Stimulated activated CD4-positive, alpha-beta T cell treated with anti-CD3 and anti-CD28 coated beads, TNF-alpha, amount 100 ng/mL, for 1 hour (primary cell): ENCODE data around the gene KCNJ9.
"Not testable (repeated sequence)": the region's sequence is repeated elsewhere in the genome, so short reads cannot be mapped to it uniquely, and the experiment has no call there.

ENCODE experiments used
- DNase-seq, 3 donors: peaks; one replicate each; pipeline ENCODE4 v3.0.0-alpha.2; 2020; ENCODE audit warnings: low read depth in 3 of 3, low spot score in 1 of 3

Gene KCNJ9

DNA sequence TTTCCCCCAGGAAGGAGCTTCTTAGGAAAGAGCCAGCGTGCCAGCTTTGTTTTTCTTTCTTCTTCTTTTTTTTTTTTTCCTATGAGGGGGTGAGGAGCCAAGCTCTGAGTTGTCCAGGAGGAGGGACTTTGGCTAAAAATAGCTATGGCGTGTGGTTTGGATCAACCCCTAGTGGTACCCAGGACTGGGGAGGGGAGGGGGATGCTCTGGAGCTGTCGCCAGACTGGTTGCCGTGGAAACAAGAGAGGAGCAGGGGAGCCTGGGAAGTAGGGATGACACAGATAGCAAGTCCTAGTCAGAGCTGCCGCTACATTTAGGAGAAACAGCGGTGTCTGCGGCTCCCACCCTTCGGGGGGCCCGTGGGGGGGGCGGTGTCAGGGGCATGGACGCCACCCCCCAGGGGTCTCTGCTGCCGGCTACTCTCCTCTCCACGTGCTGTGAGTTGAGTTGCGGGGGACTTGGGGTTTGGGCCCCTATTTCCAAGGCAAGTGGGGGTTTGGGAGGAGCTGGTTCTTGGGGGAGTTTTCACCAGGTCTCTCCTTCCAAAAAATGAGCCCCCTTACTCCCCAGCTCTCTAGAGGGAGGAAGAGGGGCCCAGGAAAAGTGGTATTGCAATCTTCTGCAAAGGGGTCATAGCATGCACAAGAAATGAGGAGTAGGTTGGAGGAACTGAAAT lies at the start of gene KCNJ9:
Gene KCNJ9 (plus strand): TSS at position 278 of the 676 bp plus-strand sequence. CDS start 2,493 bp downstream, outside the sequence.
- no peak for DNase-seq

DNA sequence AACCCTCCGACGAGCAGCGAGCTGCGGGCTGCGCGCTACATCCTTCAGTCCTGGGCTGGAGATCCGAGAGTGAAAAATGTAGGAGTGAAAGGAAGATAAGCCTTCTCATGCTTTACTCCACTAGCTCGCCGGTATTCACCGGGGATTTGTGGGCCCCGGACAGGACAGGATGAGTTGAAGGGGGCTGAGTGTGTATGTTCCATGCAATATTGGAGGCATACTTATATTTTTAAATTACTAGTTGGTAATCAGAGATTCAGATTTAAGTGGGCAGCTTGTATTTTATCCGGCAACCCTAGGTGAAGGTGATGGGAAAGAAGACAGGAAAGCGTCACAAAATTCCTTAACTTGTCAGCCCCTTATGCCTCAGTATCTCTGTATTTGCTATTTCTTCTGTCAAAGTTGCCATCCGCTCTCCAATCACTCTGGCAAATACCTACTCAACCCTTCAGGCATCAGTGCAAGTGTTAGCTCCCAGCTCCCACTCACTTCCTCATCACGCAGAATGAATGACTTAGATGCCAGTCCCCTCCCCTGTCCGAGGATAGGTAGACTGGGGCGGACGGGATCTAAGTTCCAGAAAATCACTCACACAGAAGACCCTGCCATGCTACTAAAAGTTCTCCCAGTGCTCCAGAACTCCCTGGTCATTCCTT lies 49.0 kb upstream of the KCNJ9 start:
- DNase-seq = no peak

DNA sequence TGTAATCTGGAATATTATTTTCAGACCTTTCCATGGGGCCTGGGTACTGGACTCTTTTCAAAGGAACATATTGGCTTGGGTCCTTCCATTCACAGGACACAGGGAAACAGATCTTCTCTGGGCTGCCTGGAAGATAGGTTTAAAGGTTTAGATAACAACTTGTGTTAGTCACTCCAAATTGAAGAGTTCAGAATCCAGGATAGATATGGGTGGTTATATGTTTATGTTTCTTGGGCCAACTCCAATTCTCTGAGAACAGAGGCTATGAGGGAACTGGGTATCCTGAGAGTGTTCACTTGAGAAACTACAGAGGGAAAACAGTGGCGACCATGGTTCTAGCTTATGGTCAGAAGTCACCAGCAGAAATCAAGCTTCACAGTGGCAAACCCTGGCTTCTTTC lies 40.9 kb upstream of the KCNJ9 start:
- DNase-seq = no peak

DNA sequence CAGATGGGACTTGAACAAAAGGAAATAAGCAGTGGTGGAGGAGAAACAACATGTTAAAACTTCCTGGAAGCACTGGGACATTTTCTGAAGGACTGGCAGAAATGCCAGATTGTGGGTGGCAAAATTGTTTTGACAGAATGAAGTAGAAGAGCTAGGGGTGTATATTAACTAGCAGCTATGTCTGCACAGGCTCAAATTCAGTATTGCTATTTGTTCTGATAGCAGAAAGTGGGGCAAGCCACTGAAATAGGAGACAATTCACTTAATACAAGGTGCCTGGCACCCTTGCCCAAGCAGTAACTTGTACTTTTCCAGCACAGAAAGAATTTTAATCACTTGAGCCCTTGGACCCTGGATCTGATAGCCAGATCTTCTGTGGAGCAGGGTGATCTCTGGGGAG lies 37.8 kb upstream of the KCNJ9 start:
- no peak for DNase-seq

DNA sequence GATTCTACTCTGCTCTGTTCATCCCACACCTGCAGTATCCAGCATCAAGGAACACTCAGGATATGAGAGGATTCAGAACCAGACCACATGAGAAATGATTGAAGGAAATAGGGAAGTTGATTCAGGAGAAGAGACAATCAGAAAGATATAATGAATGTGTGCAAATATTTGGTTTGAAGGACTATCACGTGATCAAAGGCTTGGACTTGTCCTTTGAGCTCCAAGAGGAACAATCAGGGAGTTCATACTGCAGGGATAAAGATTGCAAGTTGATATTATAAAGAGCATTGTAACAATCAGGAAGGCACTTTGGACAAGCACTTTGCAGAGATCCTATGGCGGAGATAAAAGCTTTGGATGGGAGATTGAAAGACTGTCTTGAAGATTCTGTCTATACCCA lies 35.7 kb upstream of the KCNJ9 start:
- DNase-seq = no peak

DNA sequence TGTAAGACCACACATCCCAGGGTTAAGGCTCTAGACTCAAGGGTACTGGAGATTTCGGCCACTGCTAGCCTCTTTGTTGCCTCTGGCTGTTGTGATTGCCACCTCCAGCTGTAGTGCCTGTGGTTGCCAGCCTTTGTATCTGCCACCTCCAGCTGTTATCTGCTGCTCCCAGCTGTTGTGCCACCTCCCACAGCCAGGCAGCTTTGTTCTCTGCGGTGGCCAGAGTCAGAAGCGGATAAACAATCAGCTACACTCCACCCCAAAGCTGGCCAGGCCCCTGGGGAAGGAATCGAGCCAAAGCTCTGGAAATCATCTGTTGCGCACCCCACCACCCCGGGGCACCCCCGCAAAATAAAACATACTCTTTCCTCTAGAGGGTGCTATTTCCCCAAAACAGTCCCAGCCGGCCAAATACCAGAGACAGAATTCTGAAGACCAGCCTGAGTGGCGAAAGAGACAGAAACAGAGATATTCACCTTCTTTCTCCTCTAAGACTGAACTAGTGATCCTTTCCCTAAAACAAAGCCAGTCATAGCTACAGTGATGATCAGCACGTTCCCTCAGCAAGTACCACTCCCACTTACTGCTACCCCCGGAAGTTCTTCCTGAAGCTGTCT lies 34.7 kb upstream of the KCNJ9 start:
- DNase-seq = peak in 1 of 3 donors; percentile 9

DNA sequence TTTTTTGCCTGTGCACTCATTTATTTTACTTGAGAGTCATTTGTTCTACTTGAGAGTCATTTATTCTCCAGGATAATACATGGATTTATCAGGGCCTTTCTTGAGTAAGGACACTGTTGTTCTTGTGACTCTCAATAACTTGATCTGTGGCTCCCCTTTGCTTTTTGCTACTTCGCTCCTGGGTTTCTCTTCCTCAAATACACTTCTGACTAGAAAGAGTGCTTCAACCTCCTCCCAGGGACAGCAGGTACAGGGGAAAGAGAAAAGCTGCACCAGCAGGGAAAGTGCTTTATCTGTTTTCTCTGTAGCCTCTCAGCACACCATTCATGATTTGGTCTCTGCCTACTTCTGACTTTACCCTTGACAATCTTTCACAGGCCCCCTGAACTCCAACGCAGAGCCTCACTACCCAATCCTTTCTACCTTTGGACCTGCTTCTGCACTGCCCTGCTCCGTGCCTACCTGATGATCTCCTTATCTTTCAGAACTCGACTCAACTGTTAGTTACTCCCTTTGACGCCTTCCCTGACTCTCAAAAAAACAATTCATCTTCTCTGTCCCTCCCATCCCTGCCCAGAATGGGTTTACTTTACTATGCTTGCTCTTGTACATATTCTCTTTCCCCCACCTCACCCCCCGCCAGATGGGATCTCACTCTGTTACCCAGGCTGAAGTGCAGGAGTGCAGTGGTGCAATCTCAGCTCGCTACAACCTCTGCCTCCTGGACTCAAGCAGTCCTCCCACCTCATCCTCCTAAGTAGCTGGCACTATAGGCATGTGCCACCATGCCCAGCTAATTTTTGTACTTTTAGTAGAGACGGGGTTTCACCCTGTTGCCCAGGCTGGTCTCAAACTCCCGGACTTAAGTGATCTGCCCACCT lies 34.0 kb upstream of the KCNJ9 start:
- no peak for DNase-seq

DNA sequence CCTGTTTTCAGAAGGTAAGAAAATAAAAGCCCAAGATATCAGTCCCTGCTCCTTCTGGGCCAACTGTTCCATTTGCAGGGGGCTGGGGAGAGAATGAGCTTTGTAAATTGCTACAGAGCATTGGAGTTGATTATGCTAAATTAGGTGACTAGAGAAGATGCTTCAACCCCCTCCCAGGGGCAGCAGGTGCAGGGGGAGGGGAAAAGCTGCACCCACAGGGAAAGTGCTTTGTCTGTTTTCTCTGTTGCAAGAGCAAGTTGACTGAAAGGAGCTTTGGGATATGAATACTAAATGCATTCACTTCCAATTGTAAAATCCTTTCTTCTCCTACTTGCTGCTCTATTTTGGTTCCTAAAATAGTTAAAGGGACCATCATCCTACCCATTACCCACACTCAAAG lies 33.0 kb upstream of the KCNJ9 start:
- no peak for DNase-seq

DNA sequence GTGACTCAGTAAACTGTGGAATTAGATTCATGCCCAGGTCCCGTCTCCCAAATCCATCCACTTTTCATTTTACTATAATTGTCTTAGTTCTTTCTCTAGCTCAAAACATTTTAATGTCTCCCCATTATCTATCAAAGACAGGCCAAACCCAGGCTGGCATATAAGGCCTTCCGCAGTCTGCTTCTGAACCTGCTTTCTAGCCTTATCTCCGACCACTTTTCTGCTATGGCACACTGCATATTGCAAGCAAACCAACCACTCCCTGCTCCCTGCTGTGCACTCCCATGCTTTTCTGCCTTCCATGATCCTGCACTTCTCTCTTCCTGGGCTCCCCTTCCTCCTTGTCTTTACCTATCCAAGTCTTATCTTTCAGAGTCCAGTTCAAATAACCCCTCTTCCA lies 32.2 kb upstream of the KCNJ9 start:
- DNase-seq = no peak

DNA sequence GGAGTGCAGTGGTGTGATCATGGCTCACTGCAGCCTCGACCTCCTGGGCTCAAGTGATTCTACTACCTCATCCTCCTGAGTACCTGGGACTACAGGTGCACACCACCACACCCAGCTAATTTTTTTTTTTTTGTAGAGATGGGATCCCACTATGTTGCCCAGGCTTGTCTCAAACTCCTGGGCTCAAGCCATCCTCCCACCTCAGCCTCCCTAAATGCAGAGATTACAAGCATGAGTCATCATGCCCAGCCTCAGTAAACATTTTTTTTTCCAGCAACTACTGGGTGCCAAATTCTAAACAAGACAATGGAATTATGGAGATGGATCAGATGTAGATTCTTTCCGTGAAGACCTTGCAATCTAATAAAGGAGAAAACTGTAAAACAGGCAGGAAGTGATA lies 31.2 kb upstream of the KCNJ9 start:
- DNase-seq = not testable (repeated sequence)

DNA sequence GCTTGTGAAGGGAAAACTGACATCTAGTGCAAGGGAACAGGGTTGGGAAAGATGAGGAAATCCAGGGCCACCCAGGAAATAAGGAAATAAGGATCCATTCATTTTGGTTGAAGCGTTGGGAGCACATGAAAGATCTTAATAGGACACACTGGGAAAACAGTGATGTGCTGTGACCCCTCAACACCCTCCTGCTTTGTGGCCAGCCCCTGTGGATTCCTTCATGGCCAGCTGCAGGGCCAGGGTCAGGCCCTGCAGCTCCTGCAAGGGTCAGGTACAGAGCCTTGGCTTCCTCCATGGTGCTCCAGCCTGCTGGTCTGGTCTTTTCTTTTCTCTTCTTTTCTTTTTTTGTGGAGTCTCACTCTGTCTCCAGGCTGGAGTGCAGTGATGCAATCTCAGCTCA lies 30.7 kb upstream of the KCNJ9 start:
- DNase-seq = no peak

DNA sequence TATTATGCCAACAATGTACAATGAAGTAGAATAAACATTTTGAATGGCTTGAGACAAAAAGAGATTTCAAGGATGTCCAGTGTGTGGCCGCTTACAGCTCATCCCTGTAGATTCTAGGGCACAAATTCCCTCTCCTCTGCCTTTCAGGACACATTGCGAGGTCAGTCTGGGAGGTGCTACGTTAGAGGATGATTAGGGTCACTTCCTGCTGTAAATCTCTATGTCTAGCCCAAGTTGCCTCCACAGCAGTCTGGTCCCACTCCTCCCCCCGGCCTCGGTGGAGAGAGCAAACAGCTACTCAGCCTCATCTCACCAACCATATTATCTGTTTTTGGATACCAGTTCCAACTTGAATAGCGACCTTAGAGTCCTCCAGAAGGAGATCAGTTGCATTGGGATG lies 28.4 kb upstream of the KCNJ9 start:
- DNase-seq = no peak

DNA sequence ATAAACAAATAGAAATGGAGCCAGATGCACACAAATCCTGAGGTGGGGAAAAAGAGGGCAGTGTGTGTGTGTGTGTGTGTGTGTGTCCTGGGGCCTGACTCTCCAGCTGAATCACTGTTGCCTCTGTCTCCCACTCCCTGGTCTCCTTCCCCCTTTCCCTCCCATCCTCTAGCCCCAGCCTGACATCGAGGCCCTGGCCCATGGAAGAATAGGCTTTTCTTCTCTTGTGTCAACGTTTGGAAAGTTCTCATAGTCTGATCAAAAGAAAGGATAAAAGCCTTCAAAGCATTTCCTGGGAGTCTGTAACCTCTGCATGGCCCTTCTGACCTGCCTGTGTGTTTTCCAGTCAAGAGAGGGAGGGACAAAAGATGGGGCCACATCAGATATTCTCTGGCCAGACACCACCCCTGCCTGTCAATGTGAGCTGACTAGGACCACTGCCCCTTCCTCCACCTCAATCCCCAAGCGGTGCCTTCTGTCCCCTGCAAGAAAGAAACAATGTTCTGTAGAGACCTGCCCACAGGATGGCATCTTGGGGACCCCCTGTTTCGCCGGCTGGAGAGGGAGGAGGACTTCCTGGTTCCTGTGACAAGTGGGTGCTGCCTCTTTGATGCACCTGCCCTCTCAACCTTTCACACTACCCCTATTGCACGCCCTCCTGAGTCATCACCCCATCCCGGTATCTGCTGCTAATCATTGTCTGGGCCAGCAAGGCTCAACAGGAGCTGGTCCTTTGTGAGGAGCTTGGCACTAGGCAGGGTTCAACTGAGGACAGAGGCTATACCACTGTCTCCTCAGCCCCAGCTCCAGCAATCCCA lies 27.6 kb upstream of the KCNJ9 start:
- no peak for DNase-seq

DNA sequence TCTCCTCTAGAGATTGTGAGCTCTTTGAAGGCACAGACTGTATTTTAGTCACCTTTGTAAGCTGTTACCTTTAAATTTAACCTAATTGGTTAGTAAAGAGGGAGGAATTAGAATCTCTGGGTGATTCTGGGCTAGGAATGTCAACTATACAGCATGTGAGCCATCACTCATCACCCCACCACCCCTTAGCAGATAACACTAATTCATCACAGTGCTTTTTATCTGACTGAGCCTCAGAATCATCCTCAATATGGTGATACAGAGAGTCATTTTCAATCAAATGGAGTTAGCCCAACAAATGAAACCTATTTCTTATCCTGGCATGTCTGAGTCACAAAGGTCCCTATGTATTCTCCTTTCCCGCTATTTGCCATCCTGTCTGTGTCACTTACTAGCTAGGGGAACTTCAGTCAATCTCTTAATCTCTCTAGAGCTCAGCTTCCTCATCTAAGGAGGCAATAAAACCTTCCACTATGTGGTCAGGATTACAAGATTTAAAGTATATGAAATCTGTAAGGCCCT lies 24.6 kb upstream of the KCNJ9 start:
- no peak for DNase-seq

DNA sequence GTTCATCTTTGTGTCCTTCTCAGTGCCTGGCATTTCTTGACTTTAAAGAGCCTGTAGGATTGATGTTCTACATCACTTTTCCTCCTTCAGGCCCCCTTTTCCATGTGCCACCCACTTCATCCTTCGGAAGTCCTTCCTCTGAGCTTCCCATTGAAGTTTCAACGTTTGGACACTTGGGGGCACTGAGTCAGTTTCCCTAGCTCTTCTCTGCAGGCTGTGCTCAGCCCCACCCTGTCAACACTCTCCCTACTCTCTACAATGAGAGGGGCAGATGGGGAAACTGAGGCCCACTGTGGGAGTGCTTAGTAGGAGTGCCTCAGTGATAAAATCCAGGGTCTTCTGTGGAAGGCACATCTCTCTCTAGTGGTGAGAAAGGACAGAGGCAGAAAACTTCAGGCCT lies 23.3 kb upstream of the KCNJ9 start:
- no peak for DNase-seq

DNA sequence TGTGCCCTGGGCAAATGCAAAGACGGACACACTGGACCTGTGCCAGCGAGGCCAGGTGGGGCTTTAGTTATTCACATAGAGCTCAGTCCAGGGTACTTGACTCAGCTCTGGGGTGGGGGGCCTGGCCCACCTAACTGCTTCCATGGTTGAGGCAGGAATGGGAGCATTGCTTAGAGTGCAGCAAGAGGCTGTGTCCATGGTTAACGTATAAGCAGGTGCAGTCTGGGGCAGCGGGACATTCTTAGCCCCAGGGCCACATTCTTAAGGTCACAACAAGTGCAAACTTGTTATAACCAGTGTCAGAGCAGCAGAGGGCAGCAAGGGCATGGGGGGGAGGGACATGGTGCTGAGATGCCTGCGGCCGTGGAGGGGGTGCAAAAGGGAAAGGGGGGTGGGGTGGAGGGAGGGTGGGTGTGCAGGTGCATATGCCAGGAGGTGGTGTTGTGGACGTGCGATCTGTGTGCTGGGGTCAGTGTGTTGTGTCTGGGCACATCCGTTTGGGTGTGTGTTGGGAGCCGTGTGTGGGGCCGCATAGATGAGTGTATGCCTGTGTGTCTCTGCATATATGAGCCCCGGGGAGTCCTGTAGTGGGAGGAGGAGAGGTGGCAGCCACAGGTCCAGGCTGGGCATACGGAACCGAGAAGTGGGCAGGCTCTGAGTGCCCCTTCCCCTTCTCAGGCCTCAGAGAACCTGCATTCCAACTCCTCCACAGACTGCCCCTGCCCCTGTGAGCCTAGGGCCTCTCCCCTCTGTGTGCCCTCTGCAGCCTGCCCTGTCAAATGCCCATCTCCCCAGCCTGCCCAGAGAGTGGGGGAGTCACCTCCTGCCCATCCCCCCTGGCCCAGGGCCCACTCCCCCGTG lies 19.7 kb upstream of the KCNJ9 start:
- DNase-seq = no peak

DNA sequence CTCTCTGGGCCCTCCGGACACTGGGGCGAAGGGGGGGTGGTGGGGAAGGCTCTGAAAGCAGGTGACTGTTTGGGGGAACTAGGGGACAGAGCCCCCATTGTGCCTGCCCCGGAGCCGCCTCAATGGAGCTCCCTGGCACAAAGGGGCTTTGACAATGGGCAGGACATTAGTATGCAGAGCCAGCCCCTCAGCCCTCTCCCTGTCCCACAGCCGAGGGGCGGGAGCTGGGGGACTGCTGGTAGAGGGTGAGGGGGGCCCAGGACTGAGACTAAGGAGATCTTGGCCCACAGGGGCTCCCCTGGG lies 19.2 kb upstream of the KCNJ9 start:
- no peak for DNase-seq

DNA sequence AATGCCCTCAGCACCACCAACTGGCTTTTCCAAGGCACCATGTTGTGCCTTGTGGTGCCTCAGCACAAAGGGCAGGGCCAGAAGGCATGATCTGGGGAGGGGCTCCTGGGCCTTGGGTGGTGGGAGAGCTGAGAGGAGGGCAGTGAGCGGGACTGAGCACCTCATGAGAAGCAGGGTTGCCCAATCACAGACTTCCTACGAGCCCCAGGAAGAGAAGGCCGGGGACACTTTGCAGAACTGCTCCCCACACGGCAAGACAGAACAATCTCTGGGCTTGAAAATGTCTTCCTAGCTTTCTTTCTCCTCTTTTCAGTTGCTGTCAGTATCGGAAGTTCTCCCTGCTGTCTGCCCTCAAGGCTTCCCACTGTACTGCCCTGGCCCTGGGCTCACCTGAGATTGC lies 18.2 kb upstream of the KCNJ9 start:
- no peak for DNase-seq

DNA sequence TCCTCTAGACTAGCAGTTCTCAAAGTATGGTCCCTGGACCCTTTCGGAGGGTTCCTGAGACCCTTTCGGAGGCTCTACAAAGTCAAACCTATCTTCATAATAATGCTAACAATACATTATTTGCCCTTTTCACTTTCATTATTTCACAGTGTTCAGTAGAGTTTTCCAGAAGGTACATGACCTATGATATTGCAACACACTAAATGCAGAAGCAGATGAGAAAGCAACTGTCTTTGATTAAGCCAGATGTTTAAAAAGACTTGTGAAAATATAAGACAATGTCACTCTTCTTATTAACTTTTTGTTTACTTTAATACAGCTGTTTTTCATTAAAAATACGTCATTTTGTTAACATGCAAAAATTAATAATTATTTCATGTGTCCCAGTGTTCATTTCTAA lies 17.2 kb upstream of the KCNJ9 start:
- DNase-seq = no peak

DNA sequence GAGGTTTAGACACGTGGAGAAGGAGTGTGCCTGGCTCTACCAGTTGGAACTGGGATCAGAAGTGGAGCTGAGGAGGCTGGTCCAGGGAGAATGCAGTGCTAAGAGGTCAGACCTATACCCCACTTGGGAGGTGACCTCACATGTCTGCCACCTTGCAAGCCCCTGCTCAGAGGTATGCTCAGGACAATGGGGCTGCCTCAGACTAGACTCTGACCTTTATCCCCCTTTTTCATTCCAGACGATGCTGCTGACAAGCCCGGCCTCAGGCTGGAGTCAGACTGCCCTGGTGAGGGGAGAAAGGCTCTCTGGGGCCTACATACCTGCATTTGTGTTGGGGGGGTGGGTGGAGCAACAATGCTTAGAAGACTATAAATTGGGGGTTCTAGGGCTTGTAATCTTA lies 16.6 kb upstream of the KCNJ9 start:
- no peak for DNase-seq
